Osteoblast (primary cell): ENCODE results near the gene CAMK2B. TPM values are rescaled to one million over a fixed set of nuclear protein-coding genes. Genes with fewer than 3 reads are reported as not detected.

Experiments used
- DNase-seq: peaks from one replicate; pipeline ENCODE4 v3.0.0; 2011; ENCODE audit warnings: low spot score, mixed read lengths; ENCODE audit not compliant: insufficient read length; ENCODE audit errors: missing footprints
- H2AFZ ChIP-seq: 2 replicates; pipeline ENCODE4 v1.6.0; 2011; ENCODE audit warnings: mild to moderate bottlenecking, low read length
- H3K27ac ChIP-seq: 2 replicates; pipeline ENCODE4 v1.5.1; 2011; ENCODE audit warnings: mild to moderate bottlenecking, low read depth, low read length, moderate library complexity
- H3K27me3 ChIP-seq: 2 replicates; pipeline ENCODE4 v1.6.0; 2012; ENCODE audit warnings: mild to moderate bottlenecking, control low read depth, inconsistent platforms, low read length, moderate library complexity; ENCODE audit not compliant: insufficient read depth
- H3K36me3 ChIP-seq: 2 replicates; pipeline ENCODE4 v1.5.1; 2011; ENCODE audit warnings: mild to moderate bottlenecking, low read length, control low read depth, moderate library complexity; ENCODE audit not compliant: insufficient read depth
- H3K4me1 ChIP-seq: 2 replicates; pipeline ENCODE4 v1.5.1; 2011; ENCODE audit warnings: mild to moderate bottlenecking, low read length, control low read depth, moderate library complexity; ENCODE audit not compliant: insufficient read depth
- H3K4me2 ChIP-seq: 2 replicates; pipeline ENCODE4 v1.6.0; 2011; ENCODE audit warnings: mild to moderate bottlenecking, low read length; ENCODE audit not compliant: insufficient read depth
- H3K4me3 ChIP-seq: fragments of 200-600 bp; sonication (generic); 3 replicates; pipeline ENCODE4 v1.5.1; 2012; ENCODE audit warnings: mild to moderate bottlenecking, low read length, inconsistent platforms; ENCODE audit not compliant: insufficient read depth
- H3K79me2 ChIP-seq: 2 replicates; pipeline ENCODE4 v1.6.0; 2012; ENCODE audit warnings: mild to moderate bottlenecking, low read length, control low read depth, inconsistent platforms; ENCODE audit not compliant: insufficient read depth
- H3K9me3 ChIP-seq: 2 replicates; pipeline ENCODE4 v1.5.1; 2011; ENCODE audit warnings: low read depth, low read length, control low read depth
- H4K20me1 ChIP-seq: 2 replicates; pipeline ENCODE4 v1.6.0; 2012; ENCODE audit warnings: mild to moderate bottlenecking, low read length, control low read depth; ENCODE audit not compliant: insufficient read depth
- CTCF ChIP-seq: IDR thresholded peaks from 2 replicates; pipeline ENCODE4 v1.5.1; 2011; ENCODE audit warnings: mild to moderate bottlenecking, low read depth, low read length, moderate library complexity; ENCODE audit errors: extremely low read depth
- total RNA-seq: library from RNA; depleted of rRNA; stranded (reverse); fragments of >200 nt; gene quantifications from 2 replicates; pipeline ENCODE4 v1.2.3, GENCODE V29; 2012

The CAMK2B gene
- total RNA-seq, 1 donor: not detected

- H3K9me3 ChIP-seq: no peaks in the 10 kb centered on the region
- no peaks in the 10 kb centered on the region for H3K4me1 ChIP-seq
- no peaks in the 10 kb centered on the region for H3K79me2 ChIP-seq
- no peak for TF ChIP-seq CTCF
- no peak for DNase-seq
- no peak overlapping the region for H2AFZ ChIP-seq
- no peak overlapping the region for H3K4me3 ChIP-seq
- no peaks in the 10 kb centered on the region for H3K36me3 ChIP-seq
- no peak overlapping the region for H3K4me2 ChIP-seq
- peaks cover 36% of the 10 kb centered on the region for H3K27me3 ChIP-seq
- H3K27ac ChIP-seq: no peak overlapping the region
- no peaks in the 10 kb centered on the region for H4K20me1 ChIP-seq
These were observed 58.2 kb downstream of the CAMK2B start for GRCh38 chr7:44267178-44267577.

GRCh38 chr7:44266526-44266925 is 58.9 kb downstream of the CAMK2B start:
- no peak overlapping the region for H2AFZ ChIP-seq
- no peaks in the 10 kb centered on the region for H3K9me3 ChIP-seq
- H3K27ac ChIP-seq: no peak overlapping the region
- no peaks in the 10 kb centered on the region for H4K20me1 ChIP-seq
- no peaks in the 10 kb centered on the region for H3K79me2 ChIP-seq
- H3K27me3 ChIP-seq: peaks cover 36% of the 10 kb centered on the region
- TF ChIP-seq CTCF: no peak
- DNase-seq: no peak
- H3K36me3 ChIP-seq: no peaks in the 10 kb centered on the region
- H3K4me3 ChIP-seq: no peak overlapping the region
- H3K4me2 ChIP-seq: no peak overlapping the region
- H3K4me1 ChIP-seq: no peaks in the 10 kb centered on the region

- no peak for DNase-seq
- TF ChIP-seq CTCF: no peak
- peaks cover 36% of the 10 kb centered on the region for H3K27me3 ChIP-seq
- H3K27ac ChIP-seq: no peak overlapping the region
- no peak overlapping the region for H3K4me2 ChIP-seq
- H2AFZ ChIP-seq: no peak overlapping the region
- no peaks in the 10 kb centered on the region for H4K20me1 ChIP-seq
- H3K79me2 ChIP-seq: no peaks in the 10 kb centered on the region
- no peaks in the 10 kb centered on the region for H3K36me3 ChIP-seq
- no peak overlapping the region for H3K4me3 ChIP-seq
- H3K9me3 ChIP-seq: no peaks in the 10 kb centered on the region
- H3K4me1 ChIP-seq: no peaks in the 10 kb centered on the region
These were observed 59.7 kb downstream of the CAMK2B start for GRCh38 chr7:44265728-44266127.

GRCh38 chr7:44264221-44264931 is 61.0 kb downstream of the CAMK2B start:
- Histone ChIP-seq H3K27me3 (peaks cover 36% of the 10 kb centered on the region), H3K36me3 (no peaks in the 10 kb centered on the region), H3K27ac (no peak overlapping the region), H3K79me2 (no peaks in the 10 kb centered on the region), H3K9me3 (no peaks in the 10 kb centered on the region), H2AFZ (no peak overlapping the region), H3K4me1 (peaks cover 6% of the 10 kb centered on the region), H4K20me1 (no peaks in the 10 kb centered on the region), H3K4me2 (no peak overlapping the region), H3K4me3 (no peak overlapping the region)
- no peak for DNase-seq
- TF ChIP-seq CTCF: no peak
